ENCODE data around the gene OR8B8.
"Not testable (repeated sequence)": the region's sequence is repeated elsewhere in the genome, so short reads cannot be mapped to it uniquely, and the experiment has no call there.

Gene OR8B8

GRCh38 chr11:124403186-124403585 is 42.3 kb downstream of the OR8B8 start:
- WGBS, 2 experiments: 92 to 95% methylated on average over 18 to 23 of the region's 27 CpGs

GRCh38 chr11:124402326-124402922 is 43.1 kb downstream of the OR8B8 start:
- H3K9me3 ChIP-seq (ENCODE audit: control insufficient read depth, low read length): no peaks in the 10 kb centered on the region
- no peak overlapping the region for H3K27ac ChIP-seq (ENCODE audit: insufficient read depth, low read depth, low read length, poor library complexity, severe bottlenecking)
- H3K4me3 ChIP-seq (ENCODE audit: insufficient read depth, low read depth, low read length): no peak overlapping the region
- H3K27me3 ChIP-seq (ENCODE audit: control insufficient read depth, insufficient read depth, low read length, poor library complexity, severe bottlenecking): no peaks in the 10 kb centered on the region
- WGBS, 2 experiments: 51 to 66% methylated on average over 4 to 7 of the region's 8 CpGs
- H3K36me3 ChIP-seq (ENCODE audit: control insufficient read depth, insufficient read depth, low read length): no peaks in the 10 kb centered on the region
- no peaks in the 10 kb centered on the region for H3K4me1 ChIP-seq (ENCODE audit: control insufficient read depth, insufficient read depth, low read length)

More at GRCh38 chr11:124403186-124403585, 42.3 kb downstream of the OR8B8 start:
- not testable (repeated sequence) for H3K36me3 ChIP-seq (ENCODE audit: control insufficient read depth, insufficient read depth, low read length); H3K4me3 ChIP-seq (ENCODE audit: insufficient read depth, low read depth, low read length); H3K27me3 ChIP-seq (ENCODE audit: control insufficient read depth, insufficient read depth, low read length, poor library complexity, severe bottlenecking); H3K9me3 ChIP-seq (ENCODE audit: control insufficient read depth, low read length); H3K27ac ChIP-seq (ENCODE audit: insufficient read depth, low read depth, low read length, poor library complexity, severe bottlenecking); H3K4me1 ChIP-seq (ENCODE audit: control insufficient read depth, insufficient read depth, low read length)

- Histone ChIP-seq H3K9me3 (ENCODE audit: control insufficient read depth, low read length) (no peaks in the 10 kb centered on the region), H3K4me1 (ENCODE audit: control insufficient read depth, insufficient read depth, low read length) (no peaks in the 10 kb centered on the region), H3K4me3 (ENCODE audit: insufficient read depth, low read depth, low read length) (no peak within 1 kb of the TSS), H3K27ac (ENCODE audit: insufficient read depth, low read depth, low read length, poor library complexity, severe bottlenecking) (no peak within 1 kb of the TSS), H3K36me3 (ENCODE audit: control insufficient read depth, insufficient read depth, low read length) (no peaks in the 10 kb centered on the region), H3K27me3 (ENCODE audit: control insufficient read depth, insufficient read depth, low read length, poor library complexity, severe bottlenecking) (no peaks in the 10 kb centered on the region)
Observed at GRCh38 chr11:124398924-124399323, 46.6 kb downstream of the OR8B8 start, which contains the start of gene OR8B3. TSS of gene OR8B3 (minus strand) at chr11:124399024. CDS start at chr11:124397351, 1,673 bp downstream.

- H3K4me1 ChIP-seq (ENCODE audit: control insufficient read depth, insufficient read depth, low read length); H3K27ac ChIP-seq (ENCODE audit: insufficient read depth, low read depth, low read length, poor library complexity, severe bottlenecking); H3K36me3 ChIP-seq (ENCODE audit: control insufficient read depth, insufficient read depth, low read length); H3K4me3 ChIP-seq (ENCODE audit: insufficient read depth, low read depth, low read length); H3K27me3 ChIP-seq (ENCODE audit: control insufficient read depth, insufficient read depth, low read length, poor library complexity, severe bottlenecking); H3K9me3 ChIP-seq (ENCODE audit: control insufficient read depth, low read length): not testable (repeated sequence)
- WGBS, 2 experiments: 98 to 100% methylated on average over 2 of the region's 4 CpGs
Observed at GRCh38 chr11:124396847-124397246, 48.6 kb downstream of the OR8B8 start.

GRCh38 chr11:124394408-124394807 is 51.1 kb downstream of the OR8B8 start:
- no peaks in the 10 kb centered on the region for H3K4me1 ChIP-seq (ENCODE audit: control insufficient read depth, insufficient read depth, low read length)
- H3K36me3 ChIP-seq (ENCODE audit: control insufficient read depth, insufficient read depth, low read length): no peaks in the 10 kb centered on the region
- H3K9me3 ChIP-seq (ENCODE audit: control insufficient read depth, low read length): no peaks in the 10 kb centered on the region
- 90 to 99% methylated on average over 3 of the region's 3 CpGs for WGBS, 2 experiments
- no peaks in the 10 kb centered on the region for H3K27me3 ChIP-seq (ENCODE audit: control insufficient read depth, insufficient read depth, low read length, poor library complexity, severe bottlenecking)
- H3K27ac ChIP-seq (ENCODE audit: insufficient read depth, low read depth, low read length, poor library complexity, severe bottlenecking): no peak overlapping the region
- H3K4me3 ChIP-seq (ENCODE audit: insufficient read depth, low read depth, low read length): no peak overlapping the region
